ENCODE data around the gene OR1E2. TPM values are rescaled to one million over a fixed set of nuclear protein-coding genes. Genes with fewer than 3 reads are reported as not detected.
A peak's percentile ranks its signal among the peaks of the same experiment; 100 is the strongest.

OR1E2 gene
- total and polyA plus RNA-seq, 2 of the 13 experiments (the other 11 are each of a cell fraction or from before 2014, with no cell fraction given), result not detected

DNA sequence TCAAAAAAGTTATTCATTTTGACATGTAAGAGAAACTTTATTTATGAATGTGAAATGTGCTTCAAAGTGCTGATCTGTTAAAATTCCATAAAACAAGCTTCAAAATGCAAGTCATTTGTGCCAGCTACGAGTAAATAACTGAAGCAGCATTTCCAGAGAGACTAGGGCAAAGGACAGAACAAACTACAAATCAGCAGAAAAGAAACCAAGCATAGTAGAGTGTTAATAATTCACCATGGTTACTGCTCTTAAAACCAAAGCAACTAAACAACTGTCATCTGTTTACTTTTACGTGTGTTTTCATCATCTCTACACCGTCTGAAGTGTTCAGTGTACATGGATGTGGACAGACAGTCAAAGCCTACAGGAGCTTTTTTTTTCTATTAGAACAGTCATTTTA lies 40.6 kb upstream of the OR1E2 start (continued):
- TF ChIP-seq NCOA2 (CRISPR knock-in tag; IDR thresholded peaks at IDR 0.05) (no peak), SIX4 (CRISPR knock-in tag; IDR thresholded peaks at IDR 0.05) (no peak), HNF4A (CRISPR knock-in tag; IDR thresholded peaks at IDR 0.05) (peak; percentile 5; the same call in 1 of the 2 replicates), HMG20B (CRISPR knock-in tag; conservative IDR thresholded peaks at IDR 0.05) (no peak), HMG20A (CRISPR knock-in tag; IDR thresholded peaks at IDR 0.05; ENCODE audit: borderline replicate concordance) (peak; percentile 56; the same call in 1 of the 2 replicates), ADNP (CRISPR knock-in tag; IDR thresholded peaks at IDR 0.05) (no peak), ZNF841 (CRISPR knock-in tag; IDR thresholded peaks at IDR 0.05; ENCODE audit: borderline replicate concordance) (no peak), AGO1 (IDR thresholded peaks at IDR 0.05; ENCODE audit: low read depth, low read length, poor library complexity, severe bottlenecking) (no peak), HES4 (CRISPR knock-in tag; IDR thresholded peaks at IDR 0.05; ENCODE audit: borderline replicate concordance) (no peak), MLLT10 (CRISPR knock-in tag; IDR thresholded peaks at IDR 0.05) (no peak), ZNF335 (CRISPR knock-in tag; IDR thresholded peaks at IDR 0.05) (no peak), RBAK (CRISPR knock-in tag; IDR thresholded peaks at IDR 0.05) (no peak), FOXK1 (CRISPR knock-in tag; IDR thresholded peaks at IDR 0.05; ENCODE audit: borderline replicate concordance, low read depth) (peak; percentile 75), GATA4 (IDR thresholded peaks at IDR 0.05; ENCODE audit: borderline replicate concordance, low read depth) (no peak), ZNF570 (CRISPR knock-in tag; IDR thresholded peaks at IDR 0.05; ENCODE audit: borderline replicate concordance) (no peak), CREB1 (IDR thresholded peaks at IDR 0.05) (peak; percentile 78), CREB1 (CRISPR knock-in tag; IDR thresholded peaks at IDR 0.05) (peak; percentile 70), EHMT2 (IDR thresholded peaks at IDR 0.05; ENCODE audit: borderline replicate concordance, low read depth, low read length) (no peak), ZSCAN12 (CRISPR knock-in tag; IDR thresholded peaks at IDR 0.05) (no peak), ATRX (CRISPR knock-in tag; IDR thresholded peaks at IDR 0.05; ENCODE audit: borderline replicate concordance) (no peak), TRIM24 (CRISPR knock-in tag; IDR thresholded peaks at IDR 0.05) (no peak), ATM (IDR thresholded peaks at IDR 0.05; ENCODE audit: borderline replicate concordance) (no peak)
- TF ChIP-seq, protein P1, sequence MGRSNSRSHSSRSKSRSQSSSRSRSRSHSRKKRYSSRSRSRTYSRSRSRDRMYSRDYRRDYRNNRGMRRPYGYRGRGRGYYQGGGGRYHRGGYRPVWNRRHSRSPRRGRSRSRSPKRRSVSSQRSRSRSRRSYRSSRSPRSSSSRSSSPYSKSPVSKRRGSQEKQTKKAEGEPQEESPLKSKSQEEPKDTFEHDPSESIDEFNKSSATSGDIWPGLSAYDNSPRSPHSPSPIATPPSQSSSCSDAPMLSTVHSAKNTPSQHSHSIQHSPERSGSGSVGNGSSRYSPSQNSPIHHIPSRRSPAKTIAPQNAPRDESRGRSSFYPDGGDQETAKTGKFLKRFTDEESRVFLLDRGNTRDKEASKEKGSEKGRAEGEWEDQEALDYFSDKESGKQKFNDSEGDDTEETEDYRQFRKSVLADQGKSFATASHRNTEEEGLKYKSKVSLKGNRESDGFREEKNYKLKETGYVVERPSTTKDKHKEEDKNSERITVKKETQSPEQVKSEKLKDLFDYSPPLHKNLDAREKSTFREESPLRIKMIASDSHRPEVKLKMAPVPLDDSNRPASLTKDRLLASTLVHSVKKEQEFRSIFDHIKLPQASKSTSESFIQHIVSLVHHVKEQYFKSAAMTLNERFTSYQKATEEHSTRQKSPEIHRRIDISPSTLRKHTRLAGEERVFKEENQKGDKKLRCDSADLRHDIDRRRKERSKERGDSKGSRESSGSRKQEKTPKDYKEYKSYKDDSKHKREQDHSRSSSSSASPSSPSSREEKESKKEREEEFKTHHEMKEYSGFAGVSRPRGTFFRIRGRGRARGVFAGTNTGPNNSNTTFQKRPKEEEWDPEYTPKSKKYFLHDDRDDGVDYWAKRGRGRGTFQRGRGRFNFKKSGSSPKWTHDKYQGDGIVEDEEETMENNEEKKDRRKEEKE (IDR thresholded peaks at IDR 0.05), result no peak
- TF ChIP-seq, protein P2, sequence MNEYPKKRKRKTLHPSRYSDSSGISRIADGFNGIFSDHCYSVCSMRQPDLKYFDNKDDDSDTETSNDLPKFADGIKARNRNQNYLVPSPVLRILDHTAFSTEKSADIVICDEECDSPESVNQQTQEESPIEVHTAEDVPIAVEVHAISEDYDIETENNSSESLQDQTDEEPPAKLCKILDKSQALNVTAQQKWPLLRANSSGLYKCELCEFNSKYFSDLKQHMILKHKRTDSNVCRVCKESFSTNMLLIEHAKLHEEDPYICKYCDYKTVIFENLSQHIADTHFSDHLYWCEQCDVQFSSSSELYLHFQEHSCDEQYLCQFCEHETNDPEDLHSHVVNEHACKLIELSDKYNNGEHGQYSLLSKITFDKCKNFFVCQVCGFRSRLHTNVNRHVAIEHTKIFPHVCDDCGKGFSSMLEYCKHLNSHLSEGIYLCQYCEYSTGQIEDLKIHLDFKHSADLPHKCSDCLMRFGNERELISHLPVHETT (CRISPR knock-in tag; conservative IDR thresholded peaks at IDR 0.05), result no peak
- TF ChIP-seq, protein P3, sequence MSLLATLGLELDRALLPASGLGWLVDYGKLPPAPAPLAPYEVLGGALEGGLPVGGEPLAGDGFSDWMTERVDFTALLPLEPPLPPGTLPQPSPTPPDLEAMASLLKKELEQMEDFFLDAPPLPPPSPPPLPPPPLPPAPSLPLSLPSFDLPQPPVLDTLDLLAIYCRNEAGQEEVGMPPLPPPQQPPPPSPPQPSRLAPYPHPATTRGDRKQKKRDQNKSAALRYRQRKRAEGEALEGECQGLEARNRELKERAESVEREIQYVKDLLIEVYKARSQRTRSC (CRISPR knock-in tag; IDR thresholded peaks at IDR 0.05; ENCODE audit: low read depth), result no peak
- TF ChIP-seq, protein P4, sequence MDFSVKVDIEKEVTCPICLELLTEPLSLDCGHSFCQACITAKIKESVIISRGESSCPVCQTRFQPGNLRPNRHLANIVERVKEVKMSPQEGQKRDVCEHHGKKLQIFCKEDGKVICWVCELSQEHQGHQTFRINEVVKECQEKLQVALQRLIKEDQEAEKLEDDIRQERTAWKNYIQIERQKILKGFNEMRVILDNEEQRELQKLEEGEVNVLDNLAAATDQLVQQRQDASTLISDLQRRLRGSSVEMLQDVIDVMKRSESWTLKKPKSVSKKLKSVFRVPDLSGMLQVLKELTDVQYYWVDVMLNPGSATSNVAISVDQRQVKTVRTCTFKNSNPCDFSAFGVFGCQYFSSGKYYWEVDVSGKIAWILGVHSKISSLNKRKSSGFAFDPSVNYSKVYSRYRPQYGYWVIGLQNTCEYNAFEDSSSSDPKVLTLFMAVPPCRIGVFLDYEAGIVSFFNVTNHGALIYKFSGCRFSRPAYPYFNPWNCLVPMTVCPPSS (IDR thresholded peaks at IDR 0.05), result no peak
- TF ChIP-seq, protein P5, sequence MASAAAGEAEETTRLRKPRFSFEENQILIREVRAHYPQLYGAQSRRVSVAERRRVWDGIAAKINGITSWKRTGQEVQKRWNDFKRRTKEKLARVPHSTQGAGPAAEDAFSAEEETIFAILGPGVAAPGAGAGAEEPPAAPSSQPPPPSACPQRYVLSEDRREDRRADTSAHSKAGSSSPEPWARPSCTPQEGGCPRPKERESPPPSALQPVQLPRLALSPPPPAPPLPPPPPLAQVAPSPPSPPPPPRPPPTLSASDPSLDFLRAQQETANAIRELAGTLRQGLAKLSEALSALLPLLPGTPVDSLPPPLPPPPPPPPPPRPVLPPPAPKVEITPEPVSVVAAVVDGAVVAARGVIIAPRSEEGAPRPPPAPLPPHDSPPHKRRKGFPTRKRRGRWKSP (CRISPR knock-in tag; IDR thresholded peaks at IDR 0.05), result no peak
